ENCODE measurements around the gene CCDC107.
A peak's percentile ranks its signal among the peaks of the same experiment; 100 is the strongest.
"Not testable (repeated sequence)": the region's sequence is repeated elsewhere in the genome, so short reads cannot be mapped to it uniquely, and the experiment has no call there.

CCDC107 gene

DNA sequence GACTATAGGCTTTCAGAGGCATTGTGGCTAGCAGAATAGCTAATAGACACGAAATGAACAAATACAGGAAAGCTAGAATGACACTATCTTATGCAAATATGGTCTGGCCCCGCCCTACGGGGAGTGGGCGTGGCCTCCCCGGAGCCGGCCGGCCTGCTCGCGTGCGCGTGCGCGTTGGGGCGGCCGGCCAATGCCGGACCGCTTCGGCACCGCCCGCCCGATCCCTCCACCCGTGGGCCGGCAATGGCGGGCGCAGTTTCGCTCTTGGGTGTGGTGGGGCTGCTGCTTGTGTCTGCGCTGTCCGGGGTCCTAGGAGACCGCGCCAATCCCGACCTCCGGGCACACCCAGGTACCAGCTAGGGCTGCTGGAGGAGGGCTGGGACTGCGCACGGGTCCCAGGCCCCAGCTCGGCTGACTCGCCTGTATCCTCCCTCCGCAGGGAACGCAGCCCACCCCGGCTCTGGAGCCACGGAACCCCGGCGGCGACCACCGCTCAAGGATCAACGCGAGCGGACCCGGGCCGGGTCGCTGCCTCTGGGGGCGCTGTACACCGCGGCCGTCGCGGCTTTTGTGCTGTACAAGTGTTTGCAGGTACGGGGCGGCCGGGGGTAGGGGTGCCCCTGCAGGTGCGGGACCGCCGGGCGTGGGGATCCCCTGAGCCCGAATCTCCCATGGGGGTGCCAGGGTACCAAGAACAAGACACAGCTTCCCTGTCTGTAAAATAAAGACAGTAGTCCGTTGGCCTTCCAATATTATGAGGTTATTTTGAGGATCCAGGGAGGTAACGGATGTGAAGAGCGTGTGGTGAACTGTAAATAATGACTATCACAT, at the start of gene CCDC107:
Gene CCDC107 (plus strand): TSS at position 156 of the 831 bp plus-strand sequence. CDS start 88 bp downstream, at position 244.
- DNase-seq: peak in 1 of 2 experiments; percentile 50

DNA sequence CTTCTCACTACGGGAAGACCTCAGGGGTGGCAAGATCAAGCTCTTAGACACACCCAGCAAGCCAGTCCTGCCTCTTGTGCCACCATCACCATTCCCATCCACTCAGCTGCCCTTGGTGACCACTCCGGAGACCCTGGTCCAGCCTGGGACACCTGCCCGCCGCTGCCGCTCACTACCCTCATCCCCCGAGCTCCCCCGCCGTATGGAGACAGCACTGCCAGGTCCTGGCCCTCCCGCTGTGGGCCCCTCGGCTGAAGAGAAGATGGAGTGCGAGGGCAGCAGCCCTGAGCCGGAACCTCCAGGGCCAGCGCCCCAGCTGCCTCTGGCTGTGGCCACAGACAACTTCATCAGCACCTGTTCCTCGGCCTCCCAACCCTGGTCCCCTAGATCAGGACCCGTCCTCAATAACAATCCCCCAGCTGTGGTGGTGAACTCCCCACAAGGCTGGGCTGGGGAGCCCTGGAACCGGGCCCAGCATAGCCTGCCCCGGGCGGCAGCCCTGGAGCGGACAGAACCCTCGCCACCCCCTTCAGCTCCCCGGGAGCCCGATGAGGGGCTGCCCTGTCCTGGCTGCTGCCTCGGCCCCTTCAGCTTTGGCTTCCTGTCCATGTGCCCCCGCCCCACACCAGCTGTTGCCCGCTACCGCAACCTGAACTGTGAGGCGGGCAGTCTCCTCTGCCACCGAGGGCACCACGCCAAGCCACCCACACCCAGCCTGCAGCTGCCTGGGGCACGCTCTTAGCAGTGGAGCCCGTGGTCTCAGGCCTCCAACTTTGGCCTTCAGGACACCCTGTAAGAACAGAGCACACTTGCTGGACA, 48.9 kb upstream of the CCDC107 start:
- DNase-seq: no peak

GRCh38 chr9:35609820-35610163, 48.3 kb upstream of the CCDC107 start:
- no peak for DNase-seq

- DNase-seq: peak in 1 of 2 experiments; percentile 12
These were observed 46.8 kb upstream of the CCDC107 start for GRCh38 chr9:35611230-35611797.

GRCh38 chr9:35612066-35612465, 46.0 kb upstream of the CCDC107 start:
- DNase-seq: not testable (repeated sequence)

DNA sequence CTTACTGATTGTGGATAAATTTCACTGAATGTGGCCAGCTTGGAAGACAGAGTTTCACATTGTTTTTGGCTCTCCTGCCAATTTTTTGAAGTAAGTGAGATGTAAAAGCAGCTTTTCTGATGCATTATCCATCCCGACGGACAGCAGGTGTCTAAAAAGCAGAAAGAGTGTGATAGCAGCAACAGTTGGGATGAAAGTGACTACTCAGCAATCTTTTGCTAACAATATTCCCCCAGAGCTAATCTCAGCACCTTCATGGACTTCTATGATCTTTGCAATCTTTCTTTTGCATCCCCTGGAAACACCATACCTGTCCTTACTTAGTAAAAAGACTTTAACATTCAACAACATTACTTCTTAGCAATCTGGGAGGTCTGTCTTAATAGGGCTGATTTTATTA, 45.2 kb upstream of the CCDC107 start:
- no peak for DNase-seq

DNA sequence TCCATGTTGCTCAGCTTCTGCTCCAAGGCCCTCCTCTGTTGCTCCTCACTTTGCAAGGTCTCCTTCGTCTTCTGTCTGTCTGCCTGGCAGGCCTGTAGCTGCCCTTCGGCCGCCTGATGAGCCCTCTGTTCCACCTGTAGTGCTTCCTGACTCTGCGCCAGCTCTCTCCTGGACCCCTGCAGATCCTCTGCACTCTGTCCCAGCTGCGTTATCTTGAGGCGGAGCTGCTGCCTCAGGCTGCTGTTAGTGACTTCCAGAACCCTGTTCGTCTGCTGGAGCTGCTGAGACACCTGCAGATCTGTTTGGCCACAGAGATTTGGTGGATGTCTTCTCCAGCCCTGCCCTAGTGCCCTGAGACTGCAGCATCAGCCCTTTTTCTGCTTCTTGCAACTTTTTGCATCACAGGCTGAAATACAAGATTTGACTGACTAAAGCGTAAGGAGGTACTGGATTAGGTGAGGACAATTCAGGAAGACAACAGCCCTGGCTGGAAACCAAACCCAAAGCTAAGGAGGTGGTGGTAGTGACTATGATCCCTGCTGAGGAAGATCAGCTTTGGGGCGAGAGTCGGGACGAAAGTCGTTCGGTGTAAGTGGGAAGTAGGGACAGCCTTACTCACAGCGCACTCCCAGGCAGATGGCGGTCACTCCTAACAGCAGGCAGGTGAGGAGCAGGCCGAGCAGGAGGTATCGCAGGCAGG, 42.0 kb upstream of the CCDC107 start:
- no peak for DNase-seq

GRCh38 chr9:35616681-35617459, 41.2 kb upstream of the CCDC107 start:
- peak in 1 of 2 experiments; percentile 13 for DNase-seq

DNA sequence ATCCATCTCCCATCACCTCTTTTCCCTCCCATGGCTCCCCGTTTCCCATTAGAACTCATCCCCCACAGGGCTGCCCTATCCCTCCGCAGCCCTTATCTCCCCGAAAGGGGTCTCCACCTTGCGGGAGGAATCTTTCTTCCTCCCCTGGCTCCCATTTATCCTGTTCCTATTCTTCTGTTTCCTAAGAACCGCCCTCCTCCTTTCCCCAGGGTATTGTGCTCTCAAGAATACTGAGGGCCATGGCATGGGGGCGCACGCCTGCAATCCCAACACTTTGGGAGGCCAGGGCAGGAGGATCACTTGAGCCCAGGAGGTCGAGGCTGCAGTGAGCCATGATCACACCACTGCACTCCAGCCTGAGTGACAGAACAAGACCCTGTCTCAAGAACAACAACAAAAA, 40.5 kb upstream of the CCDC107 start:
- DNase-seq: no peak

GRCh38 chr9:35618325-35618727, 39.8 kb upstream of the CCDC107 start, which contains the start of gene CD72:
Gene CD72, minus strand, starts transcription at chr9:35618413. Its CDS starts 110 bp downstream, at chr9:35618303.
- no peak for DNase-seq

DNA sequence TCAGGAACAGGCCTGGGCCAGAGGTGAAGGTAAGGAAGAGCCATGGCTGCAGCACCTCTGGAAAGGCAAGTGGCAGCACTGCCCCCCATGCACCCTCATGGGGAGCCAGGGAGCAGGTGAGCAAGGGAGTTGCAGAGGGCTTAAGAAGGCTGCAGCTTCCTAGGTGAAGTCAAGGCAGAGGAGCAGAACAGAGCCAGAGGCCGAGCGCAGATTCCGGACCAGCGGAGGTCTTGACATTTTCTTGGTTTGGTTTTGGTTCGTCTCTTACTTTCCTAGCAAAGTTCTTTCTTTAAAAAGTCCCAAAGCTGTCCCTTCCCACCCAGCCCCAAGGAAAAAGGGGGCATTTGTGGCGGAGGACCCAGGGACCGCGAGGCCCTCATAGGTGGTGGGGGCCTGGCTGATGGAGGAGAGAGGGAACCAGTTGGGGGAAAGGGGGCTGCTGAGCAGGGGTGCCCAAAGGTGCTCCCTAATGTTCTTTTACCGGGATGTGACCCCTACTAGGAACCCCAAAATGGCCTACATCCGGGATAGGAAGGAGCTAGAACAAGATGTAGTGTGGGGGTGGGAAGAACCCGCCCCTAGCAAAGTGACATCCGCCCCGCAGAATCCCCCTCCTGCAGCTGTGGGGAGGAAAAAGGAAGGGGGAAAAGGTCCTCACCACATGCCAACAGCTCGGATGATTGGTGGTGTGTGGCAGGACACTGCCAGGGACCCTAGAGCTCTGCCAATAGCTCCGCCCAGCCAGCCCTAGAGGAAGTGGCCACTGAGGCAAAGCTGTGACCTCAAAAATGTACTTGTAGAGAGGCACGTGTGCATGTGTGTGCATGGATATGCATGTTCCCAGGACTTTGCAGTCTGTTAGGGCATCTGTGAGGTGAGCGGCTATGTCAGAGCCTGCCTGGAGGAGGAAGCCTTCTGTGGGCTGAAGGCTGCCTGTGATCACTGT, 39.0 kb upstream of the CCDC107 start:
- DNase-seq: no peak

- no peak for DNase-seq
These were observed 38.3 kb upstream of the CCDC107 start for GRCh38 chr9:35619800-35620158.

- DNase-seq: no peak
These were observed 30.5 kb upstream of the CCDC107 start for GRCh38 chr9:35627575-35627974.

GRCh38 chr9:35628389-35628991, 29.6 kb upstream of the CCDC107 start:
- no peak for DNase-seq

- no peak for DNase-seq
These were observed 28.5 kb upstream of the CCDC107 start for GRCh38 chr9:35629597-35629996.

DNA sequence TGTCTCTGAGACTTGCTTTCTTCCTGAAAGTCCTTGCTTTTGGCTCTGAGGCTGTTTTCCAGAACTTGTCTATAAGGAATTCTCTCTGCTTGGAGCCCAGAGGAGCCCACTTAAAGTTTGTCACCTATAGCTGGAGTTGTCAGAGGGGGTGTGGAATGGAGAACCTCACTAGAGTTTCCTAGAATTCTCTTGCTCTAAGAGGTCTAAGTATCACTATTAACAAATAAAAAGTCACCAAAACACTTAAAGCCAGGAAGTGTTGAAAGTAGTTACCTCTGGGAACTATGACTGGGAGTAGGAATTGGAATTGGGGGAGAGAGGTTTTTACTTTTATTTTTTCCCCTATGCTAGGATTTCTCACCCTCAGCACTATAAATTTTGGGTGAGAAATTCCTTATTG, 22.4 kb upstream of the CCDC107 start:
- DNase-seq: no peak

- DNase-seq: no peak
These were observed 21.8 kb upstream of the CCDC107 start for GRCh38 chr9:35636135-35636876.

DNA sequence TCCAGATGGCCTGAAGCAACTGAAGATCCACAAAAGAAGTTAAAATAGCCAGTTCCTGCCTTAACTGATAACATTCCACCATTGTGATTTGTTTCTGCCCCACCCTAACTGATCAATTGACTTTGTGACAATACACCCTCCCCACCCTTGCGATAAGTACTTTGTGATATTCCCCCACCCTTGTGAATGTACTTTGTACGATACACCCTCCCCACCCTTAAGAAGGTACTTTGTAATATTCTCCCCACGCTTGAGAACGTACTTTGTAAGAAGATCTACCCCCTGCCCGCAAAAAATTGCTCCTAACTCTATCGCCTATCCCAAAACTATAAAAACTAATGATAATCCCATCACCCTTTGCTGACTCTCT, 21.2 kb upstream of the CCDC107 start:
- DNase-seq: not testable (repeated sequence)

- DNase-seq: not testable (repeated sequence)
These were observed 20.6 kb upstream of the CCDC107 start for GRCh38 chr9:35637427-35637955.

GRCh38 chr9:35638751-35639150, 19.3 kb upstream of the CCDC107 start:
- not testable (repeated sequence) for DNase-seq

Data from SHP77 (cell line).